Measurements from ENCODE around the gene KLF9. TPM values are rescaled to one million over a fixed set of nuclear protein-coding genes. Genes with fewer than 3 reads are reported as not detected.

KLF9 gene
- total RNA-seq, 1 donor from 2014 or later, result 37.1 TPM

DNA sequence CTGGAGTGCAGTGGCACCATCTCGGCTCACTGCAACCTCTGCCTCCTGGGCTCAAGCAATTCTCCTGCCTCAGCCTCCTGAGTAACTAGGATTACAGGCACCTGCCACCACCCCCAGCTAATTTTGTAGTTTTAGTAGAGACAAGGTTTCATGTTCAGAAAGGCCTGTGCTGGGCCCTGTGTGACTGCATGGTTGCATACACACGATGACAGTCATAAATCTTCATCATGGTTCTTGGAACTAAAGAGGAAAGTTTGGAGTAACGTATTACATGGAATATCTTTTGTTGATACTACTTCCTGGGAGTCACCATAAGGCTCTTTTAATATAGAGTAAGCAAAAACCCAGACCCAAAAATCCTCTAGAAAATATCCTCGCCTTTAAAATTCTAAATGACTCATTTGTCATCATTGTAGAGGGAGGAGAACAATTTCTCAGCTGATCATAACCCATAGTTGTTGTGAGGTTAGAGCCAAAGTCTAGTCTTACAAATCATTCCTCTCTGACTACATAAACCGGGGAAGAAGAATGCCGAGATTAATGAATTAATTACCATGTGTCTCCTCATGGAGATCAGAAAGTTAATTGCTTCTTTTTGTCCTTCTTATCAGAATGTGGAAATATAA lies 47.0 kb downstream of the KLF9 start:
- DNase-seq (ENCODE audit: low read depth, low spot score), result no peak

DNA sequence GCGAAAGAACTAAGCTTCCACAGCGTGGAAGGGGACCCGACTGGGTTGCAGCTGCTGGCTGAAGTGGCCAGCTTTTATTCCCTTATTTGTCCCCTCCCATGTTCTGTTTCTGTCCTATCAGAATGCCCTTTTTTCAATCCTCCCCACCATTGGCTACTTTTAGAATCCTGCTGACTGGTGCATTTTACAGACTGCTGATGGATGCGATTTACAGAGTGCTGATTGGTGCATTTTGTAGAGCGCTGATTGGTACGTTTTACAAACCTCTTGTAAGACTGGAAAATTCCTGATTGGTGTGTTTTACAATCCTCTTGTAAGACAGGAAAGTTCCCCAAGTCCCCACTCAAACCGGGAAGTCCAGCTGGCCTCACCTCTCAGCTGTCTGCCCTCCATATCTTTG lies 50.7 kb downstream of the KLF9 start:
- no peak for DNase-seq (ENCODE audit: low read depth, low spot score)

DNA sequence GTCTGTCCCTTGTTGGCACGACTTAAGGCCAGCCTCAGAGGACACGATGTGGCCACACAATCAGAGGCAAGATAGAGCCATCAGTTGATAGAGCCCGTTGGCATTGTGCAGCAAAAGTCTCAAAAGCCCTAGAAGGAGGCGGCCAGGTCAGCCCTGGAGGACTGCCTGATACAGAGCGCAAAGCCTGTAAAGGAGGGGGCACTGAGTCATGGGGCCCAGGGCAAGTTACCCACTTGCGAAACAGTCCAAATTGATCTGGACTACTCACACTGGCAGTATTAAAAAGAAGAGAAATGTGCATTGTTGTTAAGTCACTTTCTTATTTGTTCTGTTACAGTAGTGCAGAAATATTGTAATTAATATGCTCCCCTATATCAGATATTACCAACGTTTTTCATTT lies 51.5 kb downstream of the KLF9 start:
- no peak for DNase-seq (ENCODE audit: low read depth, low spot score)

DNA sequence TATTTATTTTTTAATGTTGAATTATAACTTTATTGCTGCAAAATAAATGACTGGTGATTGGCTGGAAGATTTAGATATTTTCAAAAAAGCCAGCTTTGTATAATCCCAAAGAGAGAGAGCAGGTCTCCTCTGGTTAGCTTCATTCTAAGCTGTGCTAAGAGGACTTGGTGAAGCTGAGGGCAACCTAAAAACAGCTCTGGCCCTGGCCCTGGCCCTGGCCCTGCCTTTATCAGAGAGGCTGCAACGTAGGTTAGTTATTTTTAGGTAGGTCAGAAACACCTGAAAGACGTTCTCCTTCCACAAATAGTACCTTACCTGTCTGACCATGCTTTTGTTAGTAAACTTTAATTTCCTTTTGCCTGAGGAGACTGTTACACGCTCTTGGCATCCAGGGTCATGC lies 58.7 kb downstream of the KLF9 start:
- DNase-seq (ENCODE audit: low read depth, low spot score), result no peak

DNA sequence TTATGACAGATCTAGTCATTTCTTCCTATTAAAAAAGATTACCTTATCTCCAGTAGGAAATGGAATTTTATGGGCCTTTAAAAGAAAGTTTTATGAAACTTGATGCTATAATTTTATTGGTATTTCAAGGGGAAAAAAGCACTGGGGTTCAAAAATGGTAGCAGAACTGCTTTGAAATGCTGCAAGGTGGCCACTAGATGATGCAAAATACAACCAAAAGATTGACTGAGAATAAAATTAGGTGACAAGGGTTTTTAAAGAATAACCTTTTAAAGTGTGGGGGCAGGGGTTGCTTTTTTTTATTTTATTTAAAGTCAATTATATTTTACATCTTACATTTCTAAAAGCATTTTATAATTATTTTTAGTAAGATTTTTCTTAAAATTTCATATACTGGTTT lies 61.7 kb downstream of the KLF9 start:
- DNase-seq (ENCODE audit: low read depth, low spot score), result no peak

DNA sequence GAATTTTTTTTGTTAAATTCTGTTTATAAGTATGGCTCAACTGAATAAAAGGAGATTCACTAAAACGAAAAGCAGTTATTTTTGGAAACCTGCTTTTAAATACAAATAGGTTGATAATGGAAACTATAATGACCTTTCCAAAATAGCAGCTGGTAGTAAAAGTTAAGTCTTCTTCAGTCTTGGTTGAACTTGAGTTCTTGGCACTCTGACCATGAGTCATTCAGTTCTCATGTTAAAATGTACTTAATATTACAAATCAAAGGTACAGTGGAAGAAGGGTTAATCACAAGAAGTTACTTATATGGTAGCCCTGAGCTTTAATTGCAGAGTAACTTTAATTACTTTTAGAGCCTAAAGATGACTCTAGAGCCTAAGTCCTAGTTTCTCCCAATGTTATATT lies 62.1 kb downstream of the KLF9 start:
- DNase-seq (ENCODE audit: low read depth, low spot score), result no peak

DNA sequence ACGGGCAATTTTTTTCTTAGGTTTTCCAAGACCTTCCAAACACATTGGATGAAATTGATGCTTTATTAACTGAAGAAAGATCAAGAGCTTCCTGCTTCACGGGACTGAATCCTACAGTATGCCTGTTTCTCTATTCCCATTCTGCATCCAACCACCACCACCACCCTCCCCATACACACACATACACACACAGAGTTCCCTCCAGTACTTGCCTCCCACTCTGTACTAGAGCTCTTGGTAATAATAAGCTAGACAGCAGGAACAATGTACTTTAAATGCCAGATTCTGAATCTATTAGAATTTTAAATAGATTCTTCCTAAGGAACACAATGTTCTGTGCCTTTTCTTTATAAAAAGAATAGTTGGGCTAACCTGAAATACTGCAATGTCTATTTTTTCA lies 67.4 kb downstream of the KLF9 start:
- DNase-seq (ENCODE audit: low read depth, low spot score), result no peak

DNA sequence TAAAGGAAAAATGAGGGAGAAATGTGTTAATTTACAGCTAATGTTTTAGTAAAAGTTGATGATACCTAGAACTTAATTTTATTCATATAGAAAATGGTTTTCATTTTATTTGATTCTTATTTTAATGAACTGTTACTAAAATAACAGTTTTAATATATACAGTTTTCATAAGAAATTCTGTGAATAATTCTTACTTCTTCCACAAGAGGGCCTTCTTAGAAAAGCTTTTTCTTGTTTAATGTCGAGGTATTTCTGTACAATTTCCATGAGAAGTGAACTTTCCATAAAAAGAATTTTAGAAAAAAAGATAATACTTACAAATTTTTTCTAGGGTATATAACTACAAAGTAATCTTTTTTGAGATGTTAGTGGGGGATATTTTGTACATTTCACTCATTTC lies 73.9 kb downstream of the KLF9 start:
- DNase-seq (ENCODE audit: low read depth, low spot score), result peak; percentile 2

Other genes starting within 250 kb of the KLF9 start
- 21.3 and 24.3 TPM in 2 replicates for gene SMC5, start 155.7 kb downstream of the KLF9 start, total RNA-seq

All from pulmonary artery endothelial cell (primary cell).